Neuronal stem cell (in vitro differentiated cells): ENCODE results near the gene UBE2L6.

Experiments used
- DNase-seq: peaks from one replicate; pipeline ENCODE4 v3.0.0-alpha.2; 2013; ENCODE audit warnings: low spot score
- H2AFZ ChIP-seq: one replicate; pipeline ENCODE4 v1.6.1; 2013; ENCODE audit warnings: mild to moderate bottlenecking, low read length, inconsistent platforms
- H2AK5ac ChIP-seq: 2 replicates; pipeline ENCODE4 v1.6.1; 2013; ENCODE audit warnings: low read depth, mild to moderate bottlenecking, inconsistent platforms, low read length, moderate library complexity, mixed read lengths
- H2BK120ac ChIP-seq: 2 replicates; pipeline ENCODE4 v1.6.1; 2013; ENCODE audit warnings: low read depth, mild to moderate bottlenecking, inconsistent platforms, low read length, moderate library complexity, mixed read lengths
- H2BK12ac ChIP-seq: one replicate; pipeline ENCODE4 v1.6.1; 2013; ENCODE audit warnings: low read length, inconsistent platforms
- H2BK15ac ChIP-seq: 2 replicates; pipeline ENCODE4 v1.6.1; 2013; ENCODE audit warnings: mild to moderate bottlenecking, low read length, inconsistent platforms, mixed read lengths
- H2BK5ac ChIP-seq: one replicate; pipeline ENCODE4 v1.6.1; 2013; ENCODE audit warnings: inconsistent platforms, mild to moderate bottlenecking, low read length, moderate library complexity
- H3K14ac ChIP-seq: one replicate; pipeline ENCODE4 v1.6.1; 2013; ENCODE audit warnings: low read length, inconsistent platforms
- H3K18ac ChIP-seq: 2 replicates; pipeline ENCODE4 v1.6.1; 2013; ENCODE audit warnings: low read length, inconsistent platforms
- H3K23ac ChIP-seq: 2 replicates; pipeline ENCODE4 v1.6.1; 2013; ENCODE audit warnings: low read depth, mild to moderate bottlenecking, mixed read lengths, low read length, inconsistent platforms; ENCODE audit not compliant: poor library complexity
- H3K27ac ChIP-seq: replicated peaks from 3 replicates; pipeline ENCODE4 v1.5.1; 2013; ENCODE audit warnings: low read length, inconsistent platforms
- H3K27me3 ChIP-seq, 3 experiments: 2 replicates each; pipeline ENCODE4 v1.6.1; 2013; ENCODE audit warnings: low read length in 3 of 3, mild to moderate bottlenecking in 2 of 3, inconsistent platforms in 1 of 3, low read depth in 1 of 3, mixed read lengths in 1 of 3, moderate library complexity in 1 of 3; ENCODE audit not compliant: control insufficient read depth in 3 of 3, insufficient read depth in 3 of 3
- H3K36me3 ChIP-seq, 2 donors: replicated peaks in 1 of 2; 2 replicates each; pipeline ENCODE4 v1.6.1; 2013; ENCODE audit warnings: low read length in 2 of 2; ENCODE audit not compliant: control insufficient read depth in 2 of 2, insufficient read depth in 2 of 2
- H3K4ac ChIP-seq: 2 replicates; pipeline ENCODE4 v1.6.1; 2013; ENCODE audit warnings: inconsistent platforms, mild to moderate bottlenecking, low read length, moderate library complexity
- H3K4me1 ChIP-seq, 2 donors: 1 replicate in 1 of 2; 2 replicates in 1 of 2; pipeline ENCODE4 v1.6.1; 2013; ENCODE audit warnings: low read length in 2 of 2, low read depth in 1 of 2; ENCODE audit not compliant: control insufficient read depth in 2 of 2, insufficient read depth in 1 of 2
- H3K4me2 ChIP-seq: one replicate; pipeline ENCODE4 v1.6.1; 2013; ENCODE audit warnings: mild to moderate bottlenecking, low read length, inconsistent platforms; ENCODE audit not compliant: insufficient read depth, poor library complexity, severe bottlenecking
- H3K4me3 ChIP-seq, 2 donors: 2 replicates each; pipeline ENCODE4 v1.5.1; 2013; ENCODE audit warnings: low read length in 2 of 2, mild to moderate bottlenecking in 2 of 2, inconsistent platforms in 1 of 2, moderate library complexity in 1 of 2
- H3K79me1 ChIP-seq: one replicate; pipeline ENCODE4 v1.6.1; 2013; ENCODE audit warnings: low read depth, mild to moderate bottlenecking, inconsistent platforms, low read length, moderate library complexity
- H3K9ac ChIP-seq: one replicate; pipeline ENCODE4 v1.6.1; 2013; ENCODE audit warnings: mild to moderate bottlenecking, low read depth, low read length, inconsistent platforms; ENCODE audit not compliant: poor library complexity
- H3K9me3 ChIP-seq, 2 donors: replicated peaks in 1 of 2; 2 replicates each; pipeline versions ENCODE3 to v1.6.1; 2013; ENCODE audit warnings: low read length in 2 of 2, mild to moderate bottlenecking in 2 of 2, inconsistent platforms in 1 of 2, low read depth in 1 of 2, mixed read lengths in 1 of 2, moderate library complexity in 1 of 2; ENCODE audit not compliant: control insufficient read depth in 2 of 2, insufficient read depth in 1 of 2
- H4K8ac ChIP-seq: one replicate; pipeline ENCODE4 v1.6.1; 2013; ENCODE audit warnings: low read depth, mild to moderate bottlenecking, inconsistent platforms, low read length, moderate library complexity
- H4K91ac ChIP-seq: one replicate; pipeline ENCODE4 v1.6.1; 2013; ENCODE audit warnings: low read length, low read depth, mild to moderate bottlenecking, inconsistent platforms; ENCODE audit not compliant: poor library complexity
- WGBS, 2 donors: extraction: QIAGEN DNeasy Blood & Tissue Kit; methylation state at CpG; one replicate each; pipeline ENCODE4 v1.1.7; 2013; ENCODE audit warnings: missing lambda C conversion rate in 2 of 2, mixed read lengths in 1 of 2; ENCODE audit not compliant: insufficient read length in 2 of 2, insufficient replicate concordance in 1 of 2; ENCODE audit errors: extremely low coverage in 2 of 2; 5-methylcytosine and 5-hydroxymethylcytosine counted together

Gene UBE2L6

DNA sequence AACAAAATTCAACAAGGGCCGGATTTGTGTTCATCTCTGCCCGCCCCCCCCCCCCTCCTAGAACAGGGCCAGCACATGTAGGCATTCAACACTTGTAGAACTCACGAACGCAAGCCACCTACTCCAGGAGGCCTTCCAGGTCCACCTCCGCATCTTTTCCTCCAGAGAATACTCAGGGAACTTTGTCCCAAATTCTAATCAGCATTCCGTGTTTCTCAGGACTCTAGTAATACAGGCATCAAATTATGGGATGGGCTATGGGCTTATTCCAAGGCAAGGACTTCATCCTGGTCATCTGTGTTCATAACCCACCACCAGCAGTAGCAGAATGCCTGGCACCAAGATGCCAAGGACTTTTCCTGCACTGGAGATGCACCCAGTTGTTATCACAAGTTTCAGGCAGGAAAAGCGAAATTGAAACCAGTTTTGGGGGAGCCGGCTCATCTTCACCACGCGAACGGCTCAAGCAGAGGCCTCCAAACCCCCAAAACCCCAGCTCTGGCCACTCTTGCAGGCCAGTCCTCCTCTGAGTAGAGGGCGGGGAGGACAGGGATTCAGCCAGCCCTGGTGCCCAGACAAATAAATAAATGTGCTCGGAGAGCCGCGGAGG is 462 bp downstream of the UBE2L6 start:
- WGBS, 2 donors = no CpG with 5 or more reads among the region's 15 CpGs
- Histone ChIP-seq H3K18ac (peak overlapping the region; percentile 92), H3K36me3 (peaks cover 0 to 12% of the 10 kb centered on the region in 2 donors), H2BK120ac (no peak overlapping the region), H3K4ac (no peak overlapping the region), H3K14ac (no peak overlapping the region), H3K9me3 (peaks cover 0 to 2% of the 10 kb centered on the region in 2 donors), H2BK12ac (no peak overlapping the region), H4K8ac (no peak overlapping the region), H3K4me3 (peak overlapping the region; percentile 96 to 98), H2AFZ (peak overlapping the region; percentile 96), H3K9ac (peak overlapping the region; percentile 94), H3K4me1 (peaks cover 15 to 22% of the 10 kb centered on the region in 2 donors), H3K4me2 (peak overlapping the region; percentile 96), H4K91ac (no peak overlapping the region), H2BK5ac (peak overlapping the region; percentile 99), H2AK5ac (peak overlapping the region; percentile 57), H3K23ac (peak overlapping the region; percentile 96), H3K79me1 (peaks cover 5% of the 10 kb centered on the region), H3K27me3 (no peaks in the 10 kb centered on the region), H2BK15ac (peak overlapping the region; percentile 100), H3K27ac (no peak overlapping the region)
- no peak for DNase-seq

GRCh38 chr11:57566005-57566904 is 1.2 kb downstream of the UBE2L6 start:
- H3K9ac ChIP-seq = no peak overlapping the region
- H3K4me2 ChIP-seq = peak overlapping the region; percentile 96
- no peak overlapping the region for H3K4ac ChIP-seq
- no peak overlapping the region for H3K23ac ChIP-seq
- H2BK15ac ChIP-seq = no peak overlapping the region
- no peaks in the 10 kb centered on the region for H3K9me3 ChIP-seq
- DNase-seq = no peak
- no peaks in the 10 kb centered on the region for H3K27me3 ChIP-seq
- no peak overlapping the region for H2BK12ac ChIP-seq
- H2BK5ac ChIP-seq = no peak overlapping the region
- no peak overlapping the region for H3K18ac ChIP-seq
- H2AK5ac ChIP-seq = peak overlapping the region; percentile 57
- H3K27ac ChIP-seq = peak overlapping the region; percentile 11
- H3K14ac ChIP-seq = no peak overlapping the region
- H4K8ac ChIP-seq = no peak overlapping the region
- H2BK120ac ChIP-seq = no peak overlapping the region
- H4K91ac ChIP-seq = no peak overlapping the region
- peaks cover 5% of the 10 kb centered on the region for H3K79me1 ChIP-seq
- peak overlapping the region; percentile 9 to 98 for H3K4me3 ChIP-seq
- no CpG with 5 or more reads among the region's 4 CpGs for WGBS, 2 donors
- peaks cover 15 to 22% of the 10 kb centered on the region in 2 donors for H3K4me1 ChIP-seq
- no peak overlapping the region for H2AFZ ChIP-seq
- H3K36me3 ChIP-seq = peaks cover 0 to 20% of the 10 kb centered on the region in 2 donors

DNA sequence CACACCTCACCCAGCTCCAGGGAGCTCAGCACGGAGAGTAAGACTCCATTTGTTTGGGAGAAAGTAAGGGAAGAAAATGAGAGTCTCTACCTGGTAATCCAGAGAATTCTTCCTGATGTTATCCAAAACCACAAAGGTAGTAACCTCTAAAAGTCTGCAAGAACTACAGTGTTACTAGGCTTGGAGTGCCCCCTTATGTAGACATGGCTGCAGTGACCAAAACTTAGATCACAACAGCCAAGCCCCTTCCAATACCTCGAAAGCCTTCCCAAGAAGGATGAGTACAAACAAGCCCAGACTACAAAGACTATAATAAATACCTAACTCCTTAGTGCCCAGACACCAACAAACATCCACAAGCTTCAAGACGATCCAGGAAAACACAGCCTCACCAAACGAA is 4.9 kb downstream of the UBE2L6 start:
- no peak overlapping the region for H2AFZ ChIP-seq
- H2BK120ac ChIP-seq = no peak overlapping the region
- DNase-seq = no peak
- H4K91ac ChIP-seq = no peak overlapping the region
- H3K4me2 ChIP-seq = no peak overlapping the region
- H3K27me3 ChIP-seq = no peaks in the 10 kb centered on the region
- no peak overlapping the region for H3K18ac ChIP-seq
- H2BK12ac ChIP-seq = no peak overlapping the region
- no peak overlapping the region for H2AK5ac ChIP-seq
- H2BK5ac ChIP-seq = no peak overlapping the region
- WGBS, 2 donors = no CpG with 5 or more reads among the region's 4 CpGs
- no peak overlapping the region for H3K9ac ChIP-seq
- H3K9me3 ChIP-seq = no peaks in the 10 kb centered on the region
- H3K36me3 ChIP-seq = peaks cover 11 to 54% of the 10 kb centered on the region in 2 donors
- H3K79me1 ChIP-seq = peaks cover 2% of the 10 kb centered on the region
- no peak overlapping the region for H3K23ac ChIP-seq
- H3K14ac ChIP-seq = no peak overlapping the region
- no peak overlapping the region for H3K27ac ChIP-seq
- H3K4me3 ChIP-seq = no peak overlapping the region
- no peak overlapping the region for H2BK15ac ChIP-seq
- no peak overlapping the region for H4K8ac ChIP-seq
- peaks cover 5 to 11% of the 10 kb centered on the region in 2 donors for H3K4me1 ChIP-seq
- no peak overlapping the region for H3K4ac ChIP-seq

- Histone ChIP-seq H2BK12ac (no peak overlapping the region), H2BK120ac (no peak overlapping the region), H3K14ac (no peak overlapping the region), H2BK5ac (no peak overlapping the region), H2AK5ac (no peak overlapping the region), H3K4me1 (no peaks in the 10 kb centered on the region), H3K4ac (no peak overlapping the region), H3K18ac (no peak overlapping the region), H3K23ac (no peak overlapping the region), H3K4me3 (no peak overlapping the region), H4K8ac (no peak overlapping the region), H4K91ac (no peak overlapping the region), H3K4me2 (no peak overlapping the region), H3K27me3 (no peaks in the 10 kb centered on the region), H3K36me3 (peaks cover 21 to 73% of the 10 kb centered on the region in 2 donors), H3K9ac (no peak overlapping the region), H3K79me1 (peaks cover 2% of the 10 kb centered on the region), H2AFZ (no peak overlapping the region), H2BK15ac (no peak overlapping the region), H3K9me3 (no peaks in the 10 kb centered on the region), H3K27ac (no peak overlapping the region)
- WGBS, 2 donors = no CpG with 5 or more reads among the region's 4 CpGs
- DNase-seq = no peak
Observed at GRCh38 chr11:57560146-57560545, 7.3 kb downstream of the UBE2L6 start.
